HG03045 (cell line): ENCODE results near the gene FBXL16.
"Not testable (repeated sequence)": the region's sequence is repeated elsewhere in the genome, so short reads cannot be mapped to it uniquely, and the experiment has no call there.

ENCODE experiments used
- ATAC-seq: cut with Tn5 transposase; IDR thresholded peaks from one replicate; pipeline ENCODE4 v1.9.1; 2021; ENCODE audit warnings: mild to moderate bottlenecking, moderate library complexity; ENCODE audit not compliant: unreplicated experiment

The FBXL16 gene

GRCh38 chr16:692356-693108 is 13.1 kb downstream of the FBXL16 start:
- no peak for ATAC-seq

- not testable (repeated sequence) for ATAC-seq
Measured at GRCh38 chr16:691242-691641, 14.4 kb downstream of the FBXL16 start.

- ATAC-seq, result no peak
Measured at GRCh38 chr16:689175-689897, 16.3 kb downstream of the FBXL16 start.

- no peak for ATAC-seq
Measured at GRCh38 chr16:687499-687898, 18.1 kb downstream of the FBXL16 start.

GRCh38 chr16:686459-687260 is 18.9 kb downstream of the FBXL16 start:
- ATAC-seq, result no peak

- ATAC-seq, result no peak
Measured at GRCh38 chr16:685967-686366, 19.6 kb downstream of the FBXL16 start.

- ATAC-seq, result no peak
Measured at GRCh38 chr16:684961-685696, 20.5 kb downstream of the FBXL16 start.

- ATAC-seq, result peak; percentile 58
Measured at GRCh38 chr16:684071-684794, 21.4 kb downstream of the FBXL16 start, which contains the start of gene JMJD8. Gene JMJD8, minus strand, starts transcription at chr16:684334. Its CDS starts 15 bp downstream, at chr16:684319.

- no peak for ATAC-seq
Measured at GRCh38 chr16:683396-684070, 22.1 kb downstream of the FBXL16 start.

- ATAC-seq, result no peak
Measured at GRCh38 chr16:682493-683395, 22.9 kb downstream of the FBXL16 start.

- ATAC-seq, result no peak
Measured at GRCh38 chr16:681746-682427, 23.7 kb downstream of the FBXL16 start.

- ATAC-seq, result no peak
Measured at GRCh38 chr16:680967-681745, 24.4 kb downstream of the FBXL16 start.

- no peak for ATAC-seq
Measured at GRCh38 chr16:680625-680945, 25.0 kb downstream of the FBXL16 start.

- ATAC-seq, result peak; percentile 37
Measured at GRCh38 chr16:679814-680624, 25.6 kb downstream of the FBXL16 start, which contains the start of gene STUB1. Gene STUB1, plus strand, starts transcription at chr16:680410. Its CDS starts 116 bp downstream, at chr16:680526.

GRCh38 chr16:678858-679813 is 26.5 kb downstream of the FBXL16 start:
- ATAC-seq, result no peak
